Right atrium auricular region (tissue), 2 donors: ENCODE data around the gene PEX16. TPM values are rescaled to one million over a fixed set of nuclear protein-coding genes. Genes with fewer than 3 reads are reported as not detected.

Experiments
- DNase-seq: peaks from one replicate; pipeline ENCODE4 v3.0.0-alpha.2; 2019; ENCODE audit warnings: low spot score
- H3K27ac ChIP-seq, 2 donors: fragments of 200-600 bp; sonication (generic); 1 replicate in 1 of 2; 2 replicates in 1 of 2; pipeline ENCODE4 v1.5.1; 2016 to 2019
- H3K27me3 ChIP-seq, 2 donors: fragments of 200-600 bp; sonication (generic); one replicate each; pipeline versions ENCODE4 v1.5.1 to v1.6.0; 2017 to 2019
- H3K36me3 ChIP-seq: fragments of 200-600 bp; sonication (generic); one replicate; pipeline ENCODE4 v1.5.1; 2016
- H3K4me1 ChIP-seq, 2 donors: fragments of 200-600 bp; sonication (generic); one replicate each; pipeline versions ENCODE4 v1.5.1 to v1.6.0; 2017 to 2019
- H3K4me3 ChIP-seq, 2 donors: fragments of 200-600 bp; sonication (generic); 1 replicate in 1 of 2; 2 replicates in 1 of 2; pipeline ENCODE4 v1.5.1; 2017 to 2019; ENCODE audit warnings: mild to moderate bottlenecking in 1 of 2, moderate library complexity in 1 of 2
- H3K9me3 ChIP-seq, 2 donors: fragments of 200-600 bp; sonication (generic); one replicate each; pipeline ENCODE4 v1.5.1; 2019
- CTCF ChIP-seq, 2 donors: fragments of 200-600 bp; sonication (generic); IDR thresholded peaks; one replicate each; pipeline ENCODE4 v1.5.1; 2019; ENCODE audit warnings: antibody characterized with exemption in 2 of 2
- total RNA-seq, 2 donors: library from RNA; depleted of rRNA; stranded (reverse); fragments of >200 nt; gene quantifications; one replicate each; pipeline ENCODE4 v1.1.0, GENCODE V29; 2016

PEX16 gene
- total RNA-seq, 2 donors from 2014 or later, result 12.9 to 17.4 TPM

DNA sequence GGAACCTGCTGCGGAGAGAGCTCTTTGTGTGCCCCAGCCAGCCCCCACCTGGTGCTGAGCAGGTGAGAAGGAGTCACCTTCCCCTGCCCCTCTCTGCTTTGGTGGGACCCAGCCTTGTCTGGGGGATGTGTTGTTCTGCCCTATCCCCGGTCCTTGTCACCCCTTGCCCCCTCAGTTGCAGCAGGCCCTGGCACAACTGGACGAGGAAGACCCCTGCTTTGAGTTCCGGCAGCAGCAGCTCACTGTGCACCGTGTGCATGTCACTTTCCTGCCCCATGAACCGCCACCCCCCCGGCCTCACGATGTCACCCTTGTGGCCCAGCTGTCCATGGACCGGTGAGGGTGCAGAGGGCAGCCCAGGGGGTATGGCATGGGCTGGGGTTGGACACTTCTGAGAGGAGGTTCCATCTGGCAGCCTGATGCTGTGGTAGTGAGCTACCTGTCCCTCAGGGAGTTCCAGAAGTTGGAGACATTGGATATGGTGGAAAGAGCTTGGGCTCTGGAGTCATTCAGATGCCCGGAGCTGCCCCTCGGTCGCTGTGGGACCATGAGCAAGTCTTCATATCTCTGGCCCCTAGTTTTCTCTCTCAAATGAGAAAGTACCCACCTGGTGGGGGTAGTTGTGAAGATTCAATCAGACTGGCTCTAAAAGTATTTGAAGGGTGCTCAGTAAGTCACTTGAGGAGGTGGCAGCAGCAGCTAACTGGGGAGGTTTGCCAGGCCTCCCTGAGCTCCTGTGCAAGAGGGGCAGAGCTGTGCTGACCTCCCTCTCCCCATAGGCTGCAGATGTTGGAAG, 9.1 kb upstream of the PEX16 start:
- H3K27me3 ChIP-seq, result peaks cover 5 to 13% of the 10 kb centered on the region in 2 donors

GRCh38 chr11:45926001-45926401, 8.3 kb upstream of the PEX16 start:
- Histone ChIP-seq H3K27me3 (peaks cover 5 to 13% of the 10 kb centered on the region in 2 donors), H3K4me3 (no peak overlapping the region), H3K9me3 (no peaks in the 10 kb centered on the region), H3K36me3 (no peaks in the 10 kb centered on the region), H3K4me1 (peaks cover 0 to 27% of the 10 kb centered on the region in 2 donors), H3K27ac (no peak overlapping the region)
- no peak for TF ChIP-seq CTCF (IDR thresholded peaks at IDR 0.05)
- no peak for DNase-seq

More for the DNA sequence above, 9.1 kb upstream of the PEX16 start:
- Histone ChIP-seq H3K4me1 (peaks cover 0 to 31% of the 10 kb centered on the region in 2 donors), H3K36me3 (peaks cover 2% of the 10 kb centered on the region), H3K27ac (no peak overlapping the region), H3K9me3 (no peaks in the 10 kb centered on the region), H3K4me3 (no peak overlapping the region)
- no peak for TF ChIP-seq CTCF (IDR thresholded peaks at IDR 0.05)
- DNase-seq, result no peak

DNA sequence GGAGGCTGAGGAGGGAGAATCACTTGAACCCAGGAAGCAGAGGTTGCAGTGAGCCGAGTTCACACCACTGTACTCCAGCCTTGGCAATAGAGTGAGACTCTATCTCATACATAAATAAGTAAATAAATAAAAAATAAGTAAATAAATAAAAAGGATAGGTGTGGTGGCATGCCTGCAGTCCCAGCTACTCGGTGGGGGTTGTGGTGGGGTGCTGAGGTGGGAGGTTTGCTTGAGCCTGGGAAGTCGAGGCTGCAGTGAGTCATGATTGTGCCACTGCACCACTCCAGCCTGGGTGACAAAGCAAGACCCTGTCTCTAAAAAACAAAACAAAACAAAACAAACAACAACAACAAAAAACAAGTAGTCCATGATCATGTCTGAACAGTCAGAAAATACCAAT, 7.9 kb upstream of the PEX16 start:
- Histone ChIP-seq H3K27ac (no peak overlapping the region), H3K36me3 (no peaks in the 10 kb centered on the region), H3K27me3 (peaks cover 5 to 13% of the 10 kb centered on the region in 2 donors), H3K4me1 (peaks cover 0 to 23% of the 10 kb centered on the region in 2 donors), H3K9me3 (no peaks in the 10 kb centered on the region), H3K4me3 (no peak overlapping the region)
- no peak for DNase-seq
- no peak for TF ChIP-seq CTCF (IDR thresholded peaks at IDR 0.05)

- Histone ChIP-seq H3K4me1 (peaks cover 0 to 19% of the 10 kb centered on the region in 2 donors), H3K27me3 (peaks cover 5 to 13% of the 10 kb centered on the region in 2 donors), H3K9me3 (no peaks in the 10 kb centered on the region), H3K27ac (no peak overlapping the region), H3K36me3 (no peaks in the 10 kb centered on the region), H3K4me3 (no peak overlapping the region)
- no peak for DNase-seq
- no peak for TF ChIP-seq CTCF (IDR thresholded peaks at IDR 0.05)
Observed at GRCh38 chr11:45924927-45925326, 7.2 kb upstream of the PEX16 start.

DNA sequence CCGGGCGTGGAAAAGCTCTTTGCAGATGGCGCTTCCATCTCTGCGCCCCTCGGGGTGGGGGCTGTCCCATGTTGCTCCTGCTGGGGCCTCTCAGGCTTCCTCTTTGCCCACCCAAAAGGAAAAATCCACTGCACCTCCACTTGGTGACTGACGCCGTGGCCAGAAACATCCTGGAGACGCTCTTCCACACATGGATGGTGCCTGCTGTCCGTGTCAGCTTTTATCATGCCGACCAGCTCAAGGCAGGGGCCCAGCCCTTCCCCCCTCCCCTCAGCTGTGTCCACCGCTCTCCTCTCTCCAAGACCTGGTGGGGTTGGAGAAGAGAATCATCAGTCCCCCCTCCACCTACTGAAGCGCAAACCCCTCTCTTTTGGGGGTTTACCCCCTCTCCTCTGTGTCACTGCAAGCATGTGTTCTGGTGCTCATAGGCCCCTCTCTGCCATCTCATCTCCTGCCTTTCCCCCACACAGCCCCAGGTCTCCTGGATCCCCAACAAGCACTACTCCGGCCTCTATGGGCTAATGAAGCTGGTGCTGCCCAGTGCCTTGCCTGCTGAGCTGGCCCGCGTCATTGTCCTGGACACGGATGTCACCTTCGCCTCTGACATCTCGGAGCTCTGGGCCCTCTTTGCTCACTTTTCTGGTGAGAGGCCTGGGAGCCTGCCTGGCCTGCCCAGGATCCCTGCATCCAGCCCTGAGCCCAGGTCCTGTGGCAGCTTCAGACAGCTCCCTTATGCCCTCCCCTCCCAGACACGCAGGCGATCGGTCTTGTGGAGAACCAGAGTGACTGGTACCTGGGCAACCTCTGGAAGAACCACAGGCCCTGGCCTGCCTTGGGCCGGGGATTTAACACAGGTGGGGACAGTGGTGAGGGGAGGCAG, 6.6 kb upstream of the PEX16 start:
- no peak for DNase-seq
- H3K36me3 ChIP-seq, result no peaks in the 10 kb centered on the region
- peaks cover 5 to 13% of the 10 kb centered on the region in 2 donors for H3K27me3 ChIP-seq

More for the DNA sequence above, 6.6 kb upstream of the PEX16 start:
- no peak overlapping the region for H3K4me3 ChIP-seq
- H3K9me3 ChIP-seq, result no peaks in the 10 kb centered on the region
- H3K4me1 ChIP-seq, result peaks cover 0 to 25% of the 10 kb centered on the region in 2 donors
- H3K27ac ChIP-seq, result no peak overlapping the region
- no peak for TF ChIP-seq CTCF (IDR thresholded peaks at IDR 0.05)
